GM19035 (cell line): ENCODE data around the gene TUBGCP3.

Source experiments
- ATAC-seq: cut with Tn5 transposase; IDR thresholded peaks from one replicate; pipeline ENCODE4 v1.9.1; 2021; ENCODE audit not compliant: unreplicated experiment

TUBGCP3 gene

DNA sequence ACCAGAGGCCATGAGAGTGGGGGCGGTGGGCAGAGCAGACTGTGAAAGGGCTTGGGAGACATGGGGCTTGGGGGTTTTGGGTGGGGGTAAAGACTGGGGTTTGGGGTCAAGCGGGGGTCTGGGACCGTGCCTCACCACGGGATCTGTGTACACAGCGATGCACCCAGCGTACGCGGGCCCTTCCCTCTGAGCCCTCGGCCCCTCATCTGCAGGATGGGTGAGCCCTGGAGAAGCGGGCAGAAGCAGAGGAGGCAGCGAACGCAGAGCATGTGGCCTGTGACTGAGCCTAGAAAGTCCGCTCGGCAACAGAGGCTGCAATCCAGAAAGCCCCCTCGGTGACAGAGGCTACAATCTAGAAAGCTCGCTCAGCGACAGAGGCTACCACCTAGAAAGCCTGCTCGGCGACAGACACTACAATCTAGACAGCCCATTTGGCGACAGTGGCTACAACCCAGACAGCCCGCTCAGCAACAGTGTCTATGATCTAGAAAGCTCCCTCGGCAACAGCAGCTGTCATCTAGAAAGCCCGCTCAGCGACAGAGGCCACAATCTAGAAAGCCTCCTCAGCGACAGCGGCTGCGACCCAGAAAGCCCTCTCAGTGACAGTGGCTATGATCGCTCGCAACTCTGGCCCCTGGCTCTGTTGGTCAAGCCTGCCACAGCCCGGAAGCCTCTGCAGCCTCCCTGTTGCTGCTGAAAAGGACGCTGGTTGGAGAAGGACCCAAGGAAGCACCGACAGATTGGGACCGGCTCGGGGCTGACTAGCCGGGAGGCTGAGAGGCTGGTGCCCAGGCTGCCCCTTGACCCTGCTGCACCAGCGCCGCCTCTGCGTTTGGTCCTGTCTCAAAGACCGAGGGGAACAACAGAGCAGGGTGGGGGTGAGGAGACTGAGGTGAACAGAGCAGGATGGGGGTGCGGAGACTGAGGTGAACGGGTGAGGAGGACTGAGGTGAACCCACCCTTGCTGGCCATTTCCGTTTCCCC is 143.2 kb downstream of the TUBGCP3 start:
- ATAC-seq = no peak

GRCh38 chr13:112443995-112444311 is 144.0 kb downstream of the TUBGCP3 start:
- peak; percentile 72 for ATAC-seq

GRCh38 chr13:112443191-112443994 is 144.6 kb downstream of the TUBGCP3 start:
- ATAC-seq = no peak

DNA sequence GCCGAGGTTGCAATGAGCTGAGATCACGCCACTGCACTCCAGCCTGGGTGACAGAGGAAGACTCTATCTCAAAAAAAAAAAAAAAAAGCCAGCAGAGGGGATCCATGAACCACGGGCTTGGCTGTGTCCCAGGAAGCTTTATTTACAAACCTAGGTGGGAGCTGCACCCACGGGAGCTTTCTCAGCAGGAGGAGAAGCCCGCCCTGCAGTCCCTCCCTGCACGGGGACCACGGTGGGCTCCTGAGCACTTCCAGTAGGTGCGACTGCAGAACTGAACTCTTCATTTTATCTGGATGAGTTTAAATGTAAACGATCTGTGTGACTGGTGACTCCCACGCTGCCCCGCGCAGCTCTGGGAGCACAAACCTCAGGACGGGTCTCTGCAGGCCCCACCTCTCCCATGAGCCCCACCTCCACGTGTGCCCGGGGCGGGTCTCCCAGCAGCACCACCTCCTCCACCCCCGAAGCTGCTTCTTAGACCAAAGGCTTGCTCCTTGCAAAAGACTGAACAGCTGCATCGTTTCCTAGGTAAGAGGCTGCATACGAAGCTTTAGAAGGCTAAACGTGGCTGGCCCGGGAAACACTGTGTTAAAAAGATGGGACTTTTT is 145.4 kb downstream of the TUBGCP3 start:
- no peak for ATAC-seq

DNA sequence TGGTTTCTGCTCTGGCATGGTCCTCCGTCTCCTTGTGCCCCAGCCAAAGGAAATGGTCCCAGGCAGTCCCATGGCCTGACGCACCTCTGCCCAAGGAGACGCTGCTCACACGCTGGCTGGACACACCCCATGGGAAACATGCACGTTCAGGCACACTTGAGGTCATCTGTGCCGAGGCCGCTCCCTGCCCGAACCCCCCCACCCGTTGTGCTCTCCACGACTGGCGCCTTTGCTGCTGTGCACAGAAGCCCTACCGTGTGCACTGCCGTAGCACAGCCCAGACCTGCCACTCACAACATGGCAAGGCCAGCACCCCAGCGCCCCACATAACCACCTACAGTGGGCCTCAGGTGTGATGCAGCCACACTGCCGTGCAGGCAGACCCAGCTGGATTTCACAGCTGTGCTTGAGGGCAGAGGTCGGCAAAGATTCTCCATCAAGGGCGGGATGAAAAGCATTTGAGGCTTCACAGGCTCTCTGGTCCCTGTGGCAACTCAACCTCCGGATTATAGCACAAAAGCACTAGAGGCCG is 146.1 kb downstream of the TUBGCP3 start:
- no peak for ATAC-seq

DNA sequence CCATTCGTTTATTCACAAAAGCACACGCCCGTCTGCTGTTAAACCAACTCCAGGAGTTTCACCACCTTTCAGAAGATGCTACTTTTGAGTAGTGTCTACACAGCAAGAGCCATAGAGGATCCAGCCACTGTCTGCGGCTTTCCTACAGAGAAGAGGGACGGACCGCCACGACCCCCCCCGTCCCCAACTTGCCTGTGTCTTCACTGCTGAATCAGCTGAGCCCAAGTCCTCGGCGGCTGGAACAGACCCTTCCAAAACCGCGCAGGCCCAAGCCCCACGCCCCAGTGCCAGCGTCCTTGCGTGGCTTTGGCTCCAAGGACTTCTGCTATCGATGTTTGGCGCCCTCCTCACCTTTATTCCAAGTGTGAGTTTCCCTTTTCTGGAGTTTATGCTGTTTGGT is 146.7 kb downstream of the TUBGCP3 start:
- ATAC-seq = no peak

DNA sequence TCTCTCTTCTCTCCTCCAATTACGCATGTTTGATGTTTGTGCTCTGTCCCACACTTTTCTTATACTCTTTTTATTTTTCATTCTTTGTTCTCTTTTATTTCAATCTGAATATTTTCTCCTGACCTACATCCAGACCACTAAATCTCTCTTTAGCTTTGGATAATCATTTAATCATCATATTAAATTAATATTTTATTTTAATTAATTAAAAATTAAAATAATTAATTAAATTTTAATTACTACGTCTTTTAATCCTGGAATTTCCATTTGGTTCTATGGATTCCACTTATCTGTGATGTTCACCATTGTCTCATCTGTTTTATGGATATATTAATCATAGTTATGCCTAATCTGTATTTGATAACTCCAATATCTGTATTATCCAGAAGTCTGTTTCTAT is 149.4 kb downstream of the TUBGCP3 start:
- ATAC-seq = no peak

- ATAC-seq = no peak
Observed at GRCh38 chr13:112438094-112438493, 149.9 kb downstream of the TUBGCP3 start.

DNA sequence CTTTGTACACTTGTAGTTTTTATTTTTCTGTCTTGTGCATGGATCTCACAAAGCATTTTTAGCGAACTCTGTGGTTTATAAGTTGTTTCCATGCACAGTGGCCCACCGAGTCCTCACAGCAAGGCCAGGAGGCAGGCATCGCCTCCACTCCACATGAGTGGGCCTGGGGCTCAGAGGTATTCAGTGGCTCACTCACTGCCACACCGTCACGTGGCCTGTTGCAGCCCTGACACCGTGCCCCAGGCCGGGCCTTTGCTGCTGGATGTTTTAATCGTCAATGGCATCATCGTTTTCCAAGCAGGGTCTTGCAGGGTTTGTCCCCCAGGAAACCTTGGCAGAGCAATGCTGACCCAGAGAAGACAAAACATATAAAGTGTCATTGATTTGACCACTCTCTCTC is 152.0 kb downstream of the TUBGCP3 start:
- no peak for ATAC-seq
